ENCODE results near the gene CYP27B1.

Gene CYP27B1

GRCh38 chr12:57750561-57751431 is 16.1 kb downstream of the CYP27B1 start:
- Histone ChIP-seq H3K27ac (ENCODE audit: low read length) (peak overlapping the region; percentile 80), H3K9ac (ENCODE audit: low read length in 2 of 2) (peak overlapping the region; percentile 88 to 92), H3K9me3 (ENCODE audit: control insufficient read depth in 2 of 2, low read length in 2 of 2) (no peaks in the 10 kb centered on the region), H3K4me1 (ENCODE audit: control insufficient read depth, insufficient read depth, low read length) (peaks cover 27% of the 10 kb centered on the region), H3K4me3 (ENCODE audit: low read length in 2 of 2) (peak overlapping the region; percentile 73 to 87), H3K36me3 (ENCODE audit: control insufficient read depth in 2 of 2, insufficient read depth in 2 of 2, low read length in 2 of 2) (peaks cover 15% of the 10 kb centered on the region in 2 donors), H3K27me3 (ENCODE audit: control insufficient read depth in 1 of 2, insufficient read depth in 2 of 2, low read length in 2 of 2) (no peaks in the 10 kb centered on the region)

DNA sequence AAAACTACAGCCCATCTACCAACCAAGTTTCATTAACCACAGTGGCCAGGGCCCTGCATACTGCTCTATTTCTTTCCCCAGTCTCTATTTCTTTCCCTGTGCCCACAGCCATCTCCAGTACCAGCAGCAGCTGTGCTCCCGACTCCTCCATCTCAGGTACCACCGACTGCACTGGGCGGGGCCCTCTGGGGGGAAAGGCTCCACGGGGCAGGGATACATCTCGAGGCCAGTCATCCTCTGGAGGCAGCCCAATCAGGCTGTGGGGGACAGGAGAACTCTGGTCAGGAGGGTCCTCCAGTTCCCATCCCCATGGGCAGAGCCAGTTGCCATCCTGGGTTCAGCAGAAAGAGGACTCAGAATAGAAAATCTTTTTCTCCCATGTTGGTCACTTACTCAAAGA is 17.8 kb downstream of the CYP27B1 start:
- H3K36me3 ChIP-seq (ENCODE audit: control insufficient read depth in 2 of 2, insufficient read depth in 2 of 2, low read length in 2 of 2): peaks cover 15% of the 10 kb centered on the region in 2 donors
- peaks cover 26% of the 10 kb centered on the region for H3K4me1 ChIP-seq (ENCODE audit: control insufficient read depth, insufficient read depth, low read length)
- no peak overlapping the region for H3K27ac ChIP-seq (ENCODE audit: low read length)
- no peak overlapping the region for H3K9ac ChIP-seq (ENCODE audit: low read length in 2 of 2)
- H3K27me3 ChIP-seq (ENCODE audit: control insufficient read depth in 1 of 2, insufficient read depth in 2 of 2, low read length in 2 of 2): no peaks in the 10 kb centered on the region
- H3K9me3 ChIP-seq (ENCODE audit: control insufficient read depth in 2 of 2, low read length in 2 of 2): no peaks in the 10 kb centered on the region
- H3K4me3 ChIP-seq (ENCODE audit: low read length in 2 of 2): no peak overlapping the region

- H3K4me3 ChIP-seq (ENCODE audit: low read length in 2 of 2): peak overlapping the region; percentile 87 to 98
- peaks cover 3 to 8% of the 10 kb centered on the region in 2 donors for H3K27me3 ChIP-seq (ENCODE audit: control insufficient read depth in 1 of 2, insufficient read depth in 2 of 2, low read length in 2 of 2)
- no peaks in the 10 kb centered on the region for H3K9me3 ChIP-seq (ENCODE audit: control insufficient read depth in 2 of 2, low read length in 2 of 2)
- H3K36me3 ChIP-seq (ENCODE audit: control insufficient read depth in 2 of 2, insufficient read depth in 2 of 2, low read length in 2 of 2): peaks cover 15% of the 10 kb centered on the region in 2 donors
- H3K4me1 ChIP-seq (ENCODE audit: control insufficient read depth, insufficient read depth, low read length): peaks cover 14% of the 10 kb centered on the region
- peak overlapping the region; percentile 98 for H3K27ac ChIP-seq (ENCODE audit: low read length)
- H3K9ac ChIP-seq (ENCODE audit: low read length in 2 of 2): peak overlapping the region in 1 of 2 donors; percentile 98
Observed at GRCh38 chr12:57746025-57746424, 20.9 kb downstream of the CYP27B1 start.

- Histone ChIP-seq H3K27me3 (ENCODE audit: control insufficient read depth in 1 of 2, insufficient read depth in 2 of 2, low read length in 2 of 2) (peaks cover 3 to 13% of the 10 kb centered on the region in 2 donors), H3K27ac (ENCODE audit: low read length) (peak overlapping the region; percentile 98), H3K4me3 (ENCODE audit: low read length in 2 of 2) (peak overlapping the region; percentile 87 to 98), H3K9me3 (ENCODE audit: control insufficient read depth in 2 of 2, low read length in 2 of 2) (no peaks in the 10 kb centered on the region), H3K9ac (ENCODE audit: low read length in 2 of 2) (peak overlapping the region; percentile 98 to 100), H3K36me3 (ENCODE audit: control insufficient read depth in 2 of 2, insufficient read depth in 2 of 2, low read length in 2 of 2) (peaks cover 9 to 13% of the 10 kb centered on the region in 2 donors), H3K4me1 (ENCODE audit: control insufficient read depth, insufficient read depth, low read length) (peaks cover 9% of the 10 kb centered on the region)
Observed at GRCh38 chr12:57745485-57745881, 21.4 kb downstream of the CYP27B1 start.

- peak within 1 kb of the TSS; percentile 98 for H3K27ac ChIP-seq (ENCODE audit: low read length)
- peak within 1 kb of the TSS; percentile 87 to 98 for H3K4me3 ChIP-seq (ENCODE audit: low read length in 2 of 2)
- peaks cover 8 to 17% of the 10 kb centered on the region in 2 donors for H3K27me3 ChIP-seq (ENCODE audit: control insufficient read depth in 1 of 2, insufficient read depth in 2 of 2, low read length in 2 of 2)
- H3K9ac ChIP-seq (ENCODE audit: low read length in 2 of 2): peak within 1 kb of the TSS; percentile 98 to 100
- H3K9me3 ChIP-seq (ENCODE audit: control insufficient read depth in 2 of 2, low read length in 2 of 2): no peaks in the 10 kb centered on the region
- peaks cover 9% of the 10 kb centered on the region for H3K4me1 ChIP-seq (ENCODE audit: control insufficient read depth, insufficient read depth, low read length)
- peaks cover 5 to 11% of the 10 kb centered on the region in 2 donors for H3K36me3 ChIP-seq (ENCODE audit: control insufficient read depth in 2 of 2, insufficient read depth in 2 of 2, low read length in 2 of 2)
Observed at GRCh38 chr12:57744777-57745484, 21.9 kb downstream of the CYP27B1 start, which contains the start of gene TSPAN31. TSPAN31 (plus strand) TSS chr12:57745039; CDS start chr12:57745155, 116 bp downstream.

- H3K27ac ChIP-seq (ENCODE audit: low read length): peak overlapping the region; percentile 98
- H3K4me1 ChIP-seq (ENCODE audit: control insufficient read depth, insufficient read depth, low read length): peaks cover 9% of the 10 kb centered on the region
- peaks cover 4 to 11% of the 10 kb centered on the region in 2 donors for H3K36me3 ChIP-seq (ENCODE audit: control insufficient read depth in 2 of 2, insufficient read depth in 2 of 2, low read length in 2 of 2)
- no peaks in the 10 kb centered on the region for H3K9me3 ChIP-seq (ENCODE audit: control insufficient read depth in 2 of 2, low read length in 2 of 2)
- peak overlapping the region; percentile 98 to 100 for H3K9ac ChIP-seq (ENCODE audit: low read length in 2 of 2)
- H3K27me3 ChIP-seq (ENCODE audit: control insufficient read depth in 1 of 2, insufficient read depth in 2 of 2, low read length in 2 of 2): peaks cover 13 to 23% of the 10 kb centered on the region in 2 donors
- H3K4me3 ChIP-seq (ENCODE audit: low read length in 2 of 2): peak overlapping the region; percentile 87 to 98
Observed at GRCh38 chr12:57744194-57744776, 22.6 kb downstream of the CYP27B1 start.

- Histone ChIP-seq H3K9ac (ENCODE audit: low read length in 2 of 2) (no peak overlapping the region), H3K4me3 (ENCODE audit: low read length in 2 of 2) (peak overlapping the region; percentile 87 to 98), H3K27ac (ENCODE audit: low read length) (no peak overlapping the region), H3K27me3 (ENCODE audit: control insufficient read depth in 1 of 2, insufficient read depth in 2 of 2, low read length in 2 of 2) (peaks cover 17 to 28% of the 10 kb centered on the region in 2 donors), H3K36me3 (ENCODE audit: control insufficient read depth in 2 of 2, insufficient read depth in 2 of 2, low read length in 2 of 2) (peaks cover 3 to 8% of the 10 kb centered on the region in 2 donors), H3K9me3 (ENCODE audit: control insufficient read depth in 2 of 2, low read length in 2 of 2) (no peaks in the 10 kb centered on the region), H3K4me1 (ENCODE audit: control insufficient read depth, insufficient read depth, low read length) (peaks cover 12% of the 10 kb centered on the region)
Observed at GRCh38 chr12:57743769-57744168, 23.1 kb downstream of the CYP27B1 start.

GRCh38 chr12:57741844-57742738 is 24.8 kb downstream of the CYP27B1 start:
- no peak overlapping the region for H3K4me3 ChIP-seq (ENCODE audit: low read length in 2 of 2)
- no peaks in the 10 kb centered on the region for H3K9me3 ChIP-seq (ENCODE audit: control insufficient read depth in 2 of 2, low read length in 2 of 2)
- H3K9ac ChIP-seq (ENCODE audit: low read length in 2 of 2): no peak overlapping the region
- no peaks in the 10 kb centered on the region for H3K36me3 ChIP-seq (ENCODE audit: control insufficient read depth in 2 of 2, insufficient read depth in 2 of 2, low read length in 2 of 2)
- H3K27ac ChIP-seq (ENCODE audit: low read length): no peak overlapping the region
- H3K4me1 ChIP-seq (ENCODE audit: control insufficient read depth, insufficient read depth, low read length): peaks cover 22% of the 10 kb centered on the region
- H3K27me3 ChIP-seq (ENCODE audit: control insufficient read depth in 1 of 2, insufficient read depth in 2 of 2, low read length in 2 of 2): peaks cover 30 to 32% of the 10 kb centered on the region in 2 donors

GRCh38 chr12:57741413-57741789 is 25.5 kb downstream of the CYP27B1 start:
- Histone ChIP-seq H3K4me3 (ENCODE audit: low read length in 2 of 2) (peak overlapping the region in 1 of 2 donors; percentile 15), H3K9ac (ENCODE audit: low read length in 2 of 2) (no peak overlapping the region), H3K27ac (ENCODE audit: low read length) (no peak overlapping the region), H3K27me3 (ENCODE audit: control insufficient read depth in 1 of 2, insufficient read depth in 2 of 2, low read length in 2 of 2) (peaks cover 37 to 39% of the 10 kb centered on the region in 2 donors), H3K9me3 (ENCODE audit: control insufficient read depth in 2 of 2, low read length in 2 of 2) (no peaks in the 10 kb centered on the region), H3K36me3 (ENCODE audit: control insufficient read depth in 2 of 2, insufficient read depth in 2 of 2, low read length in 2 of 2) (no peaks in the 10 kb centered on the region), H3K4me1 (ENCODE audit: control insufficient read depth, insufficient read depth, low read length) (peaks cover 29% of the 10 kb centered on the region)
